Natural killer cell (primary cell): ENCODE results near the gene DDRGK1. TPM values are rescaled to one million over a fixed set of nuclear protein-coding genes. Genes with fewer than 3 reads are reported as not detected.

ENCODE experiments used
- ATAC-seq, 3 donors: fragments of 150-1000 bp in 2 of 3; fragments of 200-7000 bp in 1 of 3; cut with Tn5 transposase; 1 replicate in 1 of 3; 2 replicates in 2 of 3; pipeline ENCODE4 v1.10.0; 2021; ENCODE audit warnings: mild to moderate bottlenecking in 2 of 3, moderate library complexity in 2 of 3
- DNase-seq, 2 donors: peaks; one replicate each; pipeline versions ENCODE4 v3.0.0 to v3.0.0-alpha.2; 2013 to 2021; ENCODE audit warnings: mixed read lengths in 1 of 2
- H3K27ac ChIP-seq: one replicate; pipeline ENCODE4 v1.5.1; 2013; ENCODE audit warnings: mild to moderate bottlenecking, low read length
- H3K27me3 ChIP-seq: one replicate; pipeline ENCODE4 v1.6.1; 2013; ENCODE audit warnings: low read length; ENCODE audit not compliant: control insufficient read depth, insufficient read depth
- H3K36me3 ChIP-seq: one replicate; pipeline ENCODE4 v1.6.1; 2013; ENCODE audit warnings: low read length; ENCODE audit not compliant: control insufficient read depth, insufficient read depth
- H3K4me1 ChIP-seq: one replicate; pipeline ENCODE4 v1.6.1; 2013; ENCODE audit warnings: low read length; ENCODE audit not compliant: control insufficient read depth, insufficient read depth
- H3K4me3 ChIP-seq: one replicate; pipeline ENCODE4 v1.5.1; 2013; ENCODE audit warnings: low read length
- H3K9me3 ChIP-seq: one replicate; pipeline ENCODE4 v1.6.1; 2013; ENCODE audit warnings: low read length; ENCODE audit not compliant: control insufficient read depth, insufficient read depth
- H3K27ac Mint-ChIP-seq, 2 donors: one replicate each; pipeline ENCODE4 v1.8.0; 2022; ENCODE audit warnings: mild to moderate bottlenecking in 2 of 2, mixed read lengths in 2 of 2, moderate library complexity in 1 of 2
- H3K27me3 Mint-ChIP-seq, 2 donors: one replicate each; pipeline ENCODE4 v1.8.0; 2022; ENCODE audit warnings: low read depth in 2 of 2, mixed read lengths in 2 of 2
- H3K36me3 Mint-ChIP-seq: one replicate; pipeline ENCODE4 v1.8.0; 2022; ENCODE audit warnings: mixed read lengths
- H3K4me1 Mint-ChIP-seq, 2 donors: one replicate each; pipeline ENCODE4 v1.8.0; 2022; ENCODE audit warnings: mixed read lengths in 2 of 2
- H3K4me3 Mint-ChIP-seq: one replicate; pipeline ENCODE4 v1.8.0; 2022; ENCODE audit warnings: mild to moderate bottlenecking, moderate library complexity, mixed read lengths
- H3K9me3 Mint-ChIP-seq, 2 donors: one replicate each; pipeline ENCODE4 v1.8.0; 2022; ENCODE audit warnings: mixed read lengths in 2 of 2
- WGBS: methylation state at CpG from one replicate; pipeline ENCODE4 v1.1.7; 2013; ENCODE audit warnings: missing lambda C conversion rate; ENCODE audit not compliant: insufficient coverage; 5-methylcytosine and 5-hydroxymethylcytosine counted together
- intact Hi-C: fragments of 100-400 bp; cut with micrococcal nuclease; formaldehyde crosslinking; loops from one replicate; pipeline ENCODE4 v1.14.2; 2022
- total RNA-seq, 4 donors: library from RNA; stranded (reverse); fragments of 120-200 nt in 1 of 4; gene quantifications; one replicate each; pipeline versions ENCODE4 v1.2.3 to v1.2.4, GENCODE V29; 2013 to 2022
- TF ChIP-seq, protein P1 (sequence below): fragments of 200-600 bp; IDR thresholded peaks from one replicate; pipeline ENCODE4 v1.8.0; 2022; ENCODE audit warnings: antibody characterized with exemption

Gene DDRGK1
- total RNA-seq: 10 to 100 TPM; 47.8 to 52.6 (median 52.4) TPM
- total RNA-seq (2013): 40.3 TPM

DNA sequence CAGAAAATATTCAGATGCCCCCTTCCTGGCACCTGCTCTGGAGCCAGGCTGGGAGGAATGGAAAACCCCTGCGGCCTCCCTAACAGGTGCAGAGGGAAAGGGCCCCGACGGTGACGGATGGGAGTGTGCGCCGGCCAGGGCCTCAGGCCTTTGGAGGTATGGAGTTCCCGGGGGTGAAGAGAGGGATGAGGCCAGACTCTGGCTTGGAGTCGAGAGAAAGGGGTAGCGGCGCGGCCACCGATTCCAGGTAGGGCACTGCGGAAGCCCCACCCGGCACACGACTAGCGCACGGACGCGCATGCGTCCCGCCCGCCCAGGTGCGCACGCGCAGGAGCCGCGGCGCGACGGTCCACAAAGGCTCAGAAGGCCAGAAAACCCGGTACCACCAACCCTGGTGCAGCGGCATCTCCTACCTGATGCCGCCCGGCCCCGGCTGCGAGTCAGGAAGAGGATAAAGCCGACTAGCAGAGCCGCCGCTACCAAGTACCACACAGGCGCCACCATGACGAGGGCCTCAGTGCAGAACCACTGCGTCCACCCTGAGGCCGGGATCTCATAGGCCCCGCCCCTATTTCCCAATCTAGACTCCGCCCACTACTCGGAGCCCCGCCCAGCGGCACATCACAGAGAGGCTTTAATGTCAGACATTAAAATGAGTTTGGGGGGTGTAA lies at the start of gene DDRGK1:
Gene DDRGK1 (minus strand): TSS at position 559 of the 671 bp plus-strand sequence. CDS start 55 bp downstream, at position 504.
- H3K4me3 Mint-ChIP-seq: peak within 1 kb of the TSS; percentile 95
- no peaks in the 10 kb centered on the region for H3K36me3 Mint-ChIP-seq
- H3K27ac Mint-ChIP-seq: peak within 1 kb of the TSS; percentile 92 to 95
- intact Hi-C loops: loop anchor here (1.0 kb wide), 1 partner anchor 45 kb away; the partner anchor contains the start of genes FASTKD5 and UBOX5
- ATAC-seq (peak; percentile 92 to 97 (median 94)), DNase-seq (peak; percentile 94)
- H3K9me3 Mint-ChIP-seq: no peaks in the 10 kb centered on the region
- H3K27ac ChIP-seq: peak within 1 kb of the TSS; percentile 81
- peaks cover 14% of the 10 kb centered on the region for H3K36me3 ChIP-seq
- no peaks in the 10 kb centered on the region for H3K27me3 ChIP-seq
- TF ChIP-seq, protein P1, sequence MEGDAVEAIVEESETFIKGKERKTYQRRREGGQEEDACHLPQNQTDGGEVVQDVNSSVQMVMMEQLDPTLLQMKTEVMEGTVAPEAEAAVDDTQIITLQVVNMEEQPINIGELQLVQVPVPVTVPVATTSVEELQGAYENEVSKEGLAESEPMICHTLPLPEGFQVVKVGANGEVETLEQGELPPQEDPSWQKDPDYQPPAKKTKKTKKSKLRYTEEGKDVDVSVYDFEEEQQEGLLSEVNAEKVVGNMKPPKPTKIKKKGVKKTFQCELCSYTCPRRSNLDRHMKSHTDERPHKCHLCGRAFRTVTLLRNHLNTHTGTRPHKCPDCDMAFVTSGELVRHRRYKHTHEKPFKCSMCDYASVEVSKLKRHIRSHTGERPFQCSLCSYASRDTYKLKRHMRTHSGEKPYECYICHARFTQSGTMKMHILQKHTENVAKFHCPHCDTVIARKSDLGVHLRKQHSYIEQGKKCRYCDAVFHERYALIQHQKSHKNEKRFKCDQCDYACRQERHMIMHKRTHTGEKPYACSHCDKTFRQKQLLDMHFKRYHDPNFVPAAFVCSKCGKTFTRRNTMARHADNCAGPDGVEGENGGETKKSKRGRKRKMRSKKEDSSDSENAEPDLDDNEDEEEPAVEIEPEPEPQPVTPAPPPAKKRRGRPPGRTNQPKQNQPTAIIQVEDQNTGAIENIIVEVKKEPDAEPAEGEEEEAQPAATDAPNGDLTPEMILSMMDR: no peak
- WGBS: under 1% methylated on average over 48 of the region's 48 CpGs
- no peaks in the 10 kb centered on the region for H3K9me3 ChIP-seq
- peaks cover 22% of the 10 kb centered on the region for H3K4me1 ChIP-seq
- no peaks in the 10 kb centered on the region for H3K27me3 Mint-ChIP-seq
- H3K4me1 Mint-ChIP-seq: peaks cover 25 to 31% of the 10 kb centered on the region in 2 donors
- peak within 1 kb of the TSS; percentile 90 for H3K4me3 ChIP-seq

DNA sequence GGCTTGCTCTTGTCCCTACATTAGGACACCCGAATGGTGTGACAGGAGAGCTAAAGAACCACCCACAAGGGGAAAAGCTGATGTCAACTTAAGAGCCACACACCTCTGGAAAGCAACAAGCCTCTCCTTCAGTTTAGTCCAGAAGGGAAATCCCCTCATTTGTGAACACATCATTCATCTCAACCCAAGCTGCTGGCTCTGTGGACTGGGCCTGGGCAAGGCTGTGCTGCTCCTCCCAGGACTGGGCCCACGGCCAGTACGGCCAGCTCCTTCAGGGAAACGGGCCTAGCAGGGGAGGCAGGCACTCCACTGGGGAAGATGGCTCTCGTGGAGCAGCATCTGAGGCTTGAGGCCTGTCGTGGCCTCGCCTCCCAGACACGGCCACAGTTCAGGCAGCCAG lies 47.3 kb upstream of the DDRGK1 start:
- no peak overlapping the region for H3K27ac ChIP-seq
- peaks cover 14% of the 10 kb centered on the region for H3K27me3 ChIP-seq
- Mint-ChIP-seq H3K27me3 (peaks cover 15 to 17% of the 10 kb centered on the region in 2 donors), H3K9me3 (no peaks in the 10 kb centered on the region), H3K4me3 (no peak overlapping the region), H3K27ac (no peak overlapping the region), H3K36me3 (no peaks in the 10 kb centered on the region), H3K4me1 (peaks cover 0 to 5% of the 10 kb centered on the region in 2 donors)
- ATAC-seq: peak in 1 of 3 donors; percentile 18
- TF ChIP-seq, protein P1: no peak
- intact Hi-C loops: no loop called here
- H3K4me3 ChIP-seq: no peak overlapping the region
- no peaks in the 10 kb centered on the region for H3K9me3 ChIP-seq
- H3K4me1 ChIP-seq: peaks cover 11% of the 10 kb centered on the region
- DNase-seq: no peak
- 91% methylated on average over 8 of the region's 8 CpGs for WGBS
- peaks cover 7% of the 10 kb centered on the region for H3K36me3 ChIP-seq

DNA sequence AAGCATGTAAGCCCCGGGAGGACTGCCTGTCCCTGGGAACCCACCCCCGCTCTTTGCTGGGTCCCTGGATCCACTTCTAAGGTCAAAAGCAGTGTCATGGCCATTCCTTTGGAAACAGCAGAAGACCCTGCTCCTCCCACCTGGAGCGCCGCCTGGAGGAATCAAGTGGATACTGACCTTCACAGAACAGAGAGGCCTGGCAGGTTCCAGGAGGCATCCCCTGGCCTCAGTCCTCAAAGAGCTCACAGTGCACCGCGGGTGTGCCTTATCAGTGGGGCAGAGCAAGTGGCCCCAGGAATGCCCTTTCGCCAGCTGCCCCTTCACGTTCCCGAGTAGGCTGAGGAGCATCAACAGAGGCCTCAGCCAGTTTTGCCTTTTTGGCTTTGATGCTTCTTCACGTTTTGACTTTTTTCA lies 45.6 kb upstream of the DDRGK1 start:
- Histone ChIP-seq H3K9me3 (no peaks in the 10 kb centered on the region), H3K4me3 (no peak overlapping the region), H3K27ac (no peak overlapping the region), H3K27me3 (peaks cover 18% of the 10 kb centered on the region), H3K36me3 (peaks cover 2% of the 10 kb centered on the region), H3K4me1 (peaks cover 11% of the 10 kb centered on the region)
- no peak overlapping the region for H3K4me3 Mint-ChIP-seq
- peaks cover 24% of the 10 kb centered on the region in 2 donors for H3K27me3 Mint-ChIP-seq
- no peak overlapping the region for H3K27ac Mint-ChIP-seq
- intact Hi-C loops: no loop called here
- no peak for DNase-seq
- TF ChIP-seq, protein P1: no peak
- H3K9me3 Mint-ChIP-seq: no peaks in the 10 kb centered on the region
- ATAC-seq: no peak
- peaks cover 0 to 5% of the 10 kb centered on the region in 2 donors for H3K4me1 Mint-ChIP-seq
- no peaks in the 10 kb centered on the region for H3K36me3 Mint-ChIP-seq
- WGBS: 89% methylated on average over 10 of the region's 10 CpGs
